Left ventricle myocardium inferior (tissue), 1 donor: Measurements from ENCODE around the gene PCNX2. TPM values are rescaled to one million over a fixed set of nuclear protein-coding genes. Genes with fewer than 3 reads are reported as not detected.

Source experiments
- DNase-seq: peaks from one replicate; pipeline ENCODE4 v3.0.0-alpha.2; 2020
- H3K27ac ChIP-seq: fragments of 200-600 bp; replicated peaks from 2 replicates; pipeline ENCODE4 v1.8.0; 2021
- H3K27me3 ChIP-seq: fragments of 200-600 bp; 2 replicates; pipeline ENCODE4 v1.8.0; 2021; ENCODE audit warnings: low read depth
- H3K36me3 ChIP-seq: fragments of 200-600 bp; 2 replicates; pipeline ENCODE4 v1.8.0; 2021
- H3K4me1 ChIP-seq: fragments of 200-600 bp; 2 replicates; pipeline ENCODE4 v1.8.0; 2021
- H3K4me3 ChIP-seq: fragments of 200-600 bp; 2 replicates; pipeline ENCODE4 v1.8.0; 2021; ENCODE audit warnings: mild to moderate bottlenecking, moderate library complexity
- H3K9me3 ChIP-seq: fragments of 200-600 bp; replicated peaks from 2 replicates; pipeline ENCODE4 v1.8.0; 2021
- intact Hi-C: fragments of 100-400 bp; cut with micrococcal nuclease; formaldehyde crosslinking; loops from one replicate; pipeline ENCODE4 v1.11.0; 2022
- total RNA-seq: library from RNA; stranded (reverse); fragmentation: NEBNext Ultra II Directional; extraction: Animal tissue kit (Norgen Biotek cat#: 25700); gene quantifications from one replicate; pipeline ENCODE4 v1.2.1, GENCODE V29; 2021
- TF ChIP-seq, protein P1 (sequence below): fragments of 200-600 bp; IDR thresholded peaks from 2 replicates; pipeline ENCODE4 v1.8.0; 2021; ENCODE audit warnings: antibody characterized with exemption, mild to moderate bottlenecking, borderline replicate concordance
- donor health status: DM: no; HTN: yes; CAD: no; lungs with severe emphysema.

Gene PCNX2
- total RNA-seq, 1 donor from 2014 or later: 0.82 TPM

DNA sequence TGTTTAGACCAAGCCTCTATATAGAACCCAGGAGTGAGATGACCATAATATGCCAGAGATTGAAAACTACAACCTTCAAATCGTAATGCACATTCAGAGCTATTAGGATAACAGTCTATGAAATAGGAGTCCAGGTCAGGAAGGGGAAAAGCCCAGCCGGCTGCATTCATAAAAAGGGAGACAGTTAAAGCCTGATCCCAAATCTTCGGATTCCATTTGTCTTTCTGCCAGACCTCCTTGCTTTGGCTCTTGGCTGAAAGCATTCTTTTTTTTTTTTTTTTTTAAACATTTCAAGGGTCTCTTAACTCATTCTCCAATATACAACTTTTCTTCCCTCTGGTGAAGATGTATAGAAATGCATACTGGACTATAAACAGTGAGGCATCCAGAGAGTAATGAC, 264.0 kb downstream of the PCNX2 start:
- H3K4me3 ChIP-seq: no peak overlapping the region
- no peak for DNase-seq
- no peaks in the 10 kb centered on the region for H3K36me3 ChIP-seq
- no peak overlapping the region for H3K27ac ChIP-seq
- TF ChIP-seq, protein P1, sequence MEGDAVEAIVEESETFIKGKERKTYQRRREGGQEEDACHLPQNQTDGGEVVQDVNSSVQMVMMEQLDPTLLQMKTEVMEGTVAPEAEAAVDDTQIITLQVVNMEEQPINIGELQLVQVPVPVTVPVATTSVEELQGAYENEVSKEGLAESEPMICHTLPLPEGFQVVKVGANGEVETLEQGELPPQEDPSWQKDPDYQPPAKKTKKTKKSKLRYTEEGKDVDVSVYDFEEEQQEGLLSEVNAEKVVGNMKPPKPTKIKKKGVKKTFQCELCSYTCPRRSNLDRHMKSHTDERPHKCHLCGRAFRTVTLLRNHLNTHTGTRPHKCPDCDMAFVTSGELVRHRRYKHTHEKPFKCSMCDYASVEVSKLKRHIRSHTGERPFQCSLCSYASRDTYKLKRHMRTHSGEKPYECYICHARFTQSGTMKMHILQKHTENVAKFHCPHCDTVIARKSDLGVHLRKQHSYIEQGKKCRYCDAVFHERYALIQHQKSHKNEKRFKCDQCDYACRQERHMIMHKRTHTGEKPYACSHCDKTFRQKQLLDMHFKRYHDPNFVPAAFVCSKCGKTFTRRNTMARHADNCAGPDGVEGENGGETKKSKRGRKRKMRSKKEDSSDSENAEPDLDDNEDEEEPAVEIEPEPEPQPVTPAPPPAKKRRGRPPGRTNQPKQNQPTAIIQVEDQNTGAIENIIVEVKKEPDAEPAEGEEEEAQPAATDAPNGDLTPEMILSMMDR: no peak
- H3K27me3 ChIP-seq: no peaks in the 10 kb centered on the region
- H3K9me3 ChIP-seq: no peaks in the 10 kb centered on the region
- H3K4me1 ChIP-seq: no peaks in the 10 kb centered on the region
- intact Hi-C loops: no loop called here

DNA sequence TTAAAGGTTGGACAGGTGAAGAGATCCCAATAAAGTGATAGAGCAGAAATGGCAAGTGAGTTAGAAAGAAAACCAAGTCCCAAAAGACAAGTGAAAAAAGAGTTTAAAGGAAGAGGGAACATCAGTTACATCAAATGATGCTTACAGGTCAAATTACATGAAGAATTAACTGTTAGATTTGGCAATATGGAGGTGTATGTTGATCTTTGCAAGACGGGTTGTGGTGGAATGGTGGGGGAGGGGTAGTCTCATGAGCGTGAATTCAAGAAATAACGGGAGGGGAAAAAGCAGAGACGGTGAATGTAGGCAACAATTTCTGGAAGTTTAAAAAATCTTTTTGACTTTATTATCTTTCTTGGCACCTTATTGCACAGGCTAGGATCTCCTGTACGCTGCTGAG, 268.5 kb downstream of the PCNX2 start:
- H3K36me3 ChIP-seq: no peaks in the 10 kb centered on the region
- H3K27ac ChIP-seq: no peak overlapping the region
- no peak for DNase-seq
- no peaks in the 10 kb centered on the region for H3K4me1 ChIP-seq
- H3K4me3 ChIP-seq: no peak overlapping the region
- no peaks in the 10 kb centered on the region for H3K27me3 ChIP-seq
- intact Hi-C loops: loop anchor here (5.0 kb wide), 1 partner anchor 390 kb away; no protein-coding TSS in a partner anchor
- TF ChIP-seq, protein P1: no peak
- no peaks in the 10 kb centered on the region for H3K9me3 ChIP-seq

DNA sequence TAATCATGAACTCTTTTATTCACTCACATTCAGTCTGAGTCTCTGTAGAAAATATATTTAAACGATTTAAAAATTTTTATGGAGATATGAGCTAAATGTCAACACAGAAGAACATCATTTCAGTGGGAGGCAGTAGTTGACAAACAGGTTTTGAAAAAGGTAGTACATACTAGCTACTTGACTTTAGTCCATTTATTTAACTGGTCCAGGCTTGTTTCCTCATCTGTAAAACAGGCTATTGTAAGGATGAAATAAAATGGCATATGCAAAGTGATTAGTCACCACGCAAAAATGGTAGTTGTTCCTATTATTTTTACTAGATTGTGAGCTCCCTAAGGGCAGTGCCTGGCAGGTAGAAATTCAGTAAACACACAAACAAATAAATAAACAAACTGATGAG, 270.0 kb downstream of the PCNX2 start:
- intact Hi-C loops: loop anchor here (5.0 kb wide), 1 partner anchor 388 kb away; no protein-coding TSS in a partner anchor
- no peak for DNase-seq
- Histone ChIP-seq H3K9me3 (no peaks in the 10 kb centered on the region), H3K27me3 (no peaks in the 10 kb centered on the region), H3K27ac (no peak overlapping the region), H3K4me3 (no peak overlapping the region), H3K4me1 (peaks cover 6% of the 10 kb centered on the region), H3K36me3 (no peaks in the 10 kb centered on the region)
- TF ChIP-seq, protein P1: peak; percentile 5

DNA sequence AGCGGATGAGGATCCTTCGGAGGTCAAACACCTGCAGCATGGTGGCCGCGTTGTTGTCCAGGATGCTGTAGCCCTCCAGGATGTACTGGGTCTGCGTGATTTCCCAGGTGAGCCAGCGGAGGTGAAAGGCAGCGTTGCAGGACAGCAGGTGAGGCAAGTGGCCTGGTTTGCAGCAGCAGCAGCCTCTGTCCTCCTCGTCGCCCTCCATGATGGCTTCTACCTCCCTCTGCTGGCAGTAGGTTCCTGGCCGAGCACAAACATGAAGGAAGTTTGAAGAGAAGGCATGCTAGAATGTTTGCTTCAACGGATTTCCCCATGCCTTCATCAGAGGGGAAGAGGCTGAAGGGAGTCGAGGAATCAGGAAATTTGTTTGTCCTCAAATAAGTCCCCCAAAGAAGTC, 270.4 kb downstream of the PCNX2 start:
- Histone ChIP-seq H3K4me1 (peaks cover 10% of the 10 kb centered on the region), H3K9me3 (no peaks in the 10 kb centered on the region), H3K27ac (no peak overlapping the region), H3K4me3 (no peak overlapping the region), H3K27me3 (no peaks in the 10 kb centered on the region), H3K36me3 (no peaks in the 10 kb centered on the region)
- DNase-seq: peak; percentile 36
- TF ChIP-seq, protein P1: peak; percentile 78
- intact Hi-C loops: loop anchor here (5.0 kb wide), 1 partner anchor 388 kb away; no protein-coding TSS in a partner anchor

DNA sequence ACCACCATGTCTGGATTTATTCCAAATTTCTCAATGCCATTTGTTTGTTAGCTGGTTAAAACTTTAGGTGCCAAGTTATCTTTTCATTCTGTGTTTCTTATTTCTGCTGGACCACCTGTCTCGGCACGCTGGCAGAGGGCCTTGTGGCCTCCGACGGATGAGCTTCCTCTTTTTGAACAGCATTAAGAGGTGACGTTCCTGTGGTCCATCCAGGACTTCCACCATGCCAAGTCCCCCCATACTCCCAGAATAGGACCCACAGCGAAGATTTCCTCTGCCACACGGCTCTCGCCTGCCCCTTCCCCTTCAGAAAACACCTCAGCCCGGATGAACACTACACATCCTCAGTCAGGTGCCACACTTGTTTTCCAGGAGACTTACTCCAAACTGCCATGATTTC, 271.3 kb downstream of the PCNX2 start:
- Histone ChIP-seq H3K4me3 (no peak overlapping the region), H3K9me3 (no peaks in the 10 kb centered on the region), H3K27ac (no peak overlapping the region), H3K36me3 (no peaks in the 10 kb centered on the region), H3K27me3 (no peaks in the 10 kb centered on the region), H3K4me1 (peaks cover 12% of the 10 kb centered on the region)
- no peak for DNase-seq
- TF ChIP-seq, protein P1: no peak
- intact Hi-C loops: no loop called here

DNA sequence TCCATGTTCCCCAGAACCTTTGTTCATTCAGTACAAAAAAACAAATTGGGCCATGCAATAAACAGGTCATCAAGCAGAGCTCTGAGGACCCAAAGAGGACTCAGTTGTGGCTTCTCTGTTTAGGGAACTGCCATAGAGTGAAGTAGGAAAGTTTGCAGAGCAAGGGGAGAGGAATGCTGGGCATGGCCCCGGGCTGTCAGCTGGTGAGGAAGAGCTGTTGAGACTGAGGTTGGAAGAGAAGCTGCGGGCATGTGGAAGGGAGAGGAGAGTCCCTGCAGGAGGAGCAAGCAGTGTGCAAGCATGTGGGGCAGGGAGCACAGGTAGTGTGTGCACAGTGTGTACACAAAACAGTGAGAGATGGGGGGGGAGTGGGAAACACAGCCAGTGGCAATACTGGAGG, 273.3 kb downstream of the PCNX2 start:
- Histone ChIP-seq H3K27ac (no peak overlapping the region), H3K4me1 (peaks cover 12% of the 10 kb centered on the region), H3K9me3 (no peaks in the 10 kb centered on the region), H3K27me3 (no peaks in the 10 kb centered on the region), H3K36me3 (no peaks in the 10 kb centered on the region), H3K4me3 (no peak overlapping the region)
- TF ChIP-seq, protein P1: no peak
- DNase-seq: no peak
- intact Hi-C loops: no loop called here
